Epithelial cell of proximal tubule (primary cell): ENCODE measurements around the gene ZFYVE28. TPM values are rescaled to one million over a fixed set of nuclear protein-coding genes. Genes with fewer than 3 reads are reported as not detected.

Experiments
- DNase-seq: peaks from one replicate; pipeline ENCODE4 v3.0.0-alpha.2; 2011; ENCODE audit warnings: low read depth
- H3K4me3 ChIP-seq: 2 replicates; pipeline ENCODE4 v1.5.1; 2011; ENCODE audit warnings: low read depth, mild to moderate bottlenecking, low read length
- CTCF ChIP-seq: conservative IDR thresholded peaks from 2 replicates; pipeline ENCODE4 v1.5.1; 2012; ENCODE audit warnings: low read depth, mild to moderate bottlenecking, low read length
- total RNA-seq: library from RNA; depleted of rRNA; stranded (reverse); fragments of >200 nt; gene quantifications from 2 replicates; pipeline ENCODE4 v1.2.3, GENCODE V29; 2015

The ZFYVE28 gene
- total RNA-seq, 1 donor from 2014 or later, result 0.58 TPM

GRCh38 chr4:2304321-2304876 lies 114.0 kb downstream of the ZFYVE28 start:
- no peak overlapping the region for H3K4me3 ChIP-seq
- DNase-seq, result no peak
- no peak for TF ChIP-seq CTCF

- DNase-seq, result no peak
- TF ChIP-seq CTCF, result no peak
- H3K4me3 ChIP-seq, result no peak overlapping the region
Observed at GRCh38 chr4:2303686-2304320, 114.6 kb downstream of the ZFYVE28 start.

- TF ChIP-seq CTCF, result no peak
- no peak for DNase-seq
- H3K4me3 ChIP-seq, result no peak overlapping the region
Observed at GRCh38 chr4:2303121-2303685, 115.2 kb downstream of the ZFYVE28 start.

GRCh38 chr4:2302387-2303119 lies 115.9 kb downstream of the ZFYVE28 start:
- no peak overlapping the region for H3K4me3 ChIP-seq
- no peak for TF ChIP-seq CTCF
- DNase-seq, result no peak

GRCh38 chr4:2301806-2302205 lies 116.6 kb downstream of the ZFYVE28 start:
- H3K4me3 ChIP-seq, result no peak overlapping the region
- no peak for TF ChIP-seq CTCF
- no peak for DNase-seq

GRCh38 chr4:2301225-2301642 lies 117.2 kb downstream of the ZFYVE28 start:
- no peak for TF ChIP-seq CTCF
- no peak for DNase-seq
- H3K4me3 ChIP-seq, result no peak overlapping the region
